ENCODE measurements around the gene SLC34A2. TPM values are rescaled to one million over a fixed set of nuclear protein-coding genes. Genes with fewer than 3 reads are reported as not detected.
"Not testable (repeated sequence)": the region's sequence is repeated elsewhere in the genome, so short reads cannot be mapped to it uniquely, and the experiment has no call there.

SLC34A2 gene
- total RNA-seq, 8 experiments from 2014 or later: 0.05 to 0.66 (median 0.10) TPM

GRCh38 chr4:25637581-25638220 is 17.9 kb upstream of the SLC34A2 start:
- ATAC-seq (replicated peaks in 6 of 8): no peak
- H3K4me1 ChIP-seq (replicated peaks in 1 of 2): no peaks in the 10 kb centered on the region
- in situ Hi-C loops (cut with MboI; ENCODE audit: low pct_unique_long_range_greater_than_20kb in 2 of 9, low sequenced_read_pairs in 9 of 9, unreplicated experiment in 9 of 9): no loop called here
- H3K4me3 ChIP-seq: no peak overlapping the region
- no peak overlapping the region for H3K27ac ChIP-seq
- 40 to 100% (median 90%) methylated on average over 1 to 6 of the region's 10 CpGs; no CpG with 5 or more reads in 1 of the 10 experiments for WGBS, 10 experiments

- no peak overlapping the region for H3K27ac ChIP-seq
- no peaks in the 10 kb centered on the region for H3K4me1 ChIP-seq (replicated peaks in 1 of 2)
- no peak for ATAC-seq (replicated peaks in 6 of 8)
- H3K4me3 ChIP-seq: no peak overlapping the region
- 36 to 100% (median 92%) methylated on average over 1 to 4 of the region's 4 CpGs; no CpG with 5 or more reads in 2 of the 10 experiments for WGBS, 10 experiments
- in situ Hi-C loops (cut with MboI; ENCODE audit: low pct_unique_long_range_greater_than_20kb in 2 of 9, low sequenced_read_pairs in 9 of 9, unreplicated experiment in 9 of 9): no loop called here
Observed at GRCh38 chr4:25638221-25638601, 17.4 kb upstream of the SLC34A2 start.

GRCh38 chr4:25638806-25639205 is 16.8 kb upstream of the SLC34A2 start:
- no peak for ATAC-seq (replicated peaks in 6 of 8)
- no peak overlapping the region for H3K27ac ChIP-seq
- H3K4me1 ChIP-seq (replicated peaks in 1 of 2): no peaks in the 10 kb centered on the region
- H3K4me3 ChIP-seq: no peak overlapping the region
- in situ Hi-C loops (cut with MboI; ENCODE audit: low pct_unique_long_range_greater_than_20kb in 2 of 9, low sequenced_read_pairs in 9 of 9, unreplicated experiment in 9 of 9): no loop called here
- 12 to 100% (median 51%) methylated on average over 2 to 4 of the region's 4 CpGs; no CpG with 5 or more reads in 5 of the 10 experiments for WGBS, 10 experiments

- in situ Hi-C loops (cut with MboI; ENCODE audit: low pct_unique_long_range_greater_than_20kb in 2 of 9, low sequenced_read_pairs in 9 of 9, unreplicated experiment in 9 of 9): no loop called here
- 61 to 100% (median 98%) methylated on average over 1 to 5 of the region's 6 CpGs; no CpG with 5 or more reads in 3 of the 10 experiments for WGBS, 10 experiments
- no peak for ATAC-seq (replicated peaks in 6 of 8)
- Histone ChIP-seq H3K27ac (no peak overlapping the region), H3K4me3 (no peak overlapping the region), H3K4me1 (replicated peaks in 1 of 2) (no peaks in the 10 kb centered on the region)
Observed at GRCh38 chr4:25650311-25650710, 5.3 kb upstream of the SLC34A2 start.

GRCh38 chr4:25651682-25652081 is 4.0 kb upstream of the SLC34A2 start:
- ATAC-seq (replicated peaks in 6 of 8): peak in 4 of 8 experiments; percentile 20 to 65 (median 40)
- 3 to 100% (median 69%) methylated on average over 1 to 5 of the region's 5 CpGs for WGBS, 10 experiments

GRCh38 chr4:25654031-25654970 is 1.4 kb upstream of the SLC34A2 start:
- Histone ChIP-seq H3K4me1 (replicated peaks in 1 of 2) (no peaks in the 10 kb centered on the region), H3K27ac (no peak overlapping the region), H3K4me3 (no peak overlapping the region)
- 51 to 100% (median 79%) methylated on average over 1 to 13 of the region's 17 CpGs; no CpG with 5 or more reads in 1 of the 10 experiments for WGBS, 10 experiments
- in situ Hi-C loops (cut with MboI; ENCODE audit: low pct_unique_long_range_greater_than_20kb in 2 of 9, low sequenced_read_pairs in 9 of 9, unreplicated experiment in 9 of 9): no loop called here
- peak in 1 of 8 experiments; percentile 28 for ATAC-seq (replicated peaks in 6 of 8)

More at GRCh38 chr4:25651682-25652081, 4.0 kb upstream of the SLC34A2 start:
- no peaks in the 10 kb centered on the region for H3K4me1 ChIP-seq (replicated peaks in 1 of 2)
- in situ Hi-C loops (cut with MboI; ENCODE audit: low pct_unique_long_range_greater_than_20kb in 2 of 9, low sequenced_read_pairs in 9 of 9, unreplicated experiment in 9 of 9): no loop called here
- no peak overlapping the region for H3K4me3 ChIP-seq
- no peak overlapping the region for H3K27ac ChIP-seq

GRCh38 chr4:25656031-25656430 is 380 bp downstream of the SLC34A2 start:
- H3K27ac ChIP-seq: no peak overlapping the region
- in situ Hi-C loops (cut with MboI; ENCODE audit: low pct_unique_long_range_greater_than_20kb in 2 of 9, low sequenced_read_pairs in 9 of 9, unreplicated experiment in 9 of 9): no loop called here
- H3K4me1 ChIP-seq (replicated peaks in 1 of 2): no peaks in the 10 kb centered on the region
- 42 to 80% (median 53%) methylated on average over 1 to 7 of the region's 8 CpGs; no CpG with 5 or more reads in 2 of the 10 experiments for WGBS, 10 experiments
- ATAC-seq (replicated peaks in 6 of 8): no peak
- H3K4me3 ChIP-seq: peak overlapping the region in 1 of 5 donors; percentile 13

- Histone ChIP-seq H3K27ac (no peak overlapping the region), H3K4me1 (replicated peaks in 1 of 2) (no peaks in the 10 kb centered on the region), H3K4me3 (no peak overlapping the region)
- 0 to 82% (median 40%) methylated on average over 1 to 2 of the region's 3 CpGs; no CpG with 5 or more reads in 6 of the 10 experiments for WGBS, 10 experiments
- in situ Hi-C loops (cut with MboI; ENCODE audit: low pct_unique_long_range_greater_than_20kb in 2 of 9, low sequenced_read_pairs in 9 of 9, unreplicated experiment in 9 of 9): no loop called here
- ATAC-seq (replicated peaks in 6 of 8): no peak
Observed at GRCh38 chr4:25658357-25658771, 2.7 kb downstream of the SLC34A2 start.

- in situ Hi-C loops (cut with MboI; ENCODE audit: low pct_unique_long_range_greater_than_20kb in 2 of 9, low sequenced_read_pairs in 9 of 9, unreplicated experiment in 9 of 9): no loop called here
- no peak for ATAC-seq (replicated peaks in 6 of 8)
- Histone ChIP-seq H3K4me1 (replicated peaks in 1 of 2) (no peaks in the 10 kb centered on the region), H3K27ac (no peak overlapping the region), H3K4me3 (no peak overlapping the region)
- WGBS, 10 experiments: 0 to 100% (median 100%) methylated on average over 1 of the region's 3 CpGs; no CpG with 5 or more reads in 7 of the 10 experiments
Observed at GRCh38 chr4:25658777-25659176, 3.1 kb downstream of the SLC34A2 start.

- ATAC-seq (replicated peaks in 6 of 8): not testable (repeated sequence)
Observed at GRCh38 chr4:25661441-25661840, 5.8 kb downstream of the SLC34A2 start.

GRCh38 chr4:25662306-25662705 is 6.7 kb downstream of the SLC34A2 start:
- in situ Hi-C loops (cut with MboI; ENCODE audit: low pct_unique_long_range_greater_than_20kb in 2 of 9, low sequenced_read_pairs in 9 of 9, unreplicated experiment in 9 of 9): no loop called here
- Histone ChIP-seq H3K4me3 (no peak overlapping the region), H3K4me1 (replicated peaks in 1 of 2) (no peaks in the 10 kb centered on the region), H3K27ac (no peak overlapping the region)
- no peak for ATAC-seq (replicated peaks in 6 of 8)
- 45 to 100% (median 94%) methylated on average over 1 to 9 of the region's 10 CpGs; no CpG with 5 or more reads in 2 of the 10 experiments for WGBS, 10 experiments

More at GRCh38 chr4:25661441-25661840, 5.8 kb downstream of the SLC34A2 start:
- in situ Hi-C loops (cut with MboI; ENCODE audit: low pct_unique_long_range_greater_than_20kb in 2 of 9, low sequenced_read_pairs in 9 of 9, unreplicated experiment in 9 of 9); H3K4me1 ChIP-seq (replicated peaks in 1 of 2); H3K4me3 ChIP-seq; H3K27ac ChIP-seq: not testable (repeated sequence)
- 0 to 100% (median 25%) methylated on average over 1 to 3 of the region's 4 CpGs; no CpG with 5 or more reads in 4 of the 10 experiments for WGBS, 10 experiments

- Histone ChIP-seq H3K4me1 (replicated peaks in 1 of 2) (no peaks in the 10 kb centered on the region), H3K27ac (no peak overlapping the region), H3K4me3 (no peak overlapping the region)
- 0 to 52% (median 24%) methylated on average over 1 to 5 of the region's 8 CpGs; no CpG with 5 or more reads in 2 of the 10 experiments for WGBS, 10 experiments
- ATAC-seq (replicated peaks in 6 of 8): peak in 4 of 8 experiments; percentile 34 to 62 (median 50)
- in situ Hi-C loops (cut with MboI; ENCODE audit: low pct_unique_long_range_greater_than_20kb in 2 of 9, low sequenced_read_pairs in 9 of 9, unreplicated experiment in 9 of 9): no loop called here
Observed at GRCh38 chr4:25663781-25664180, 8.1 kb downstream of the SLC34A2 start.

- H3K4me3 ChIP-seq: no peak overlapping the region
- H3K27ac ChIP-seq: no peak overlapping the region
- WGBS, 10 experiments: 14 to 94% (median 86%) methylated on average over 1 to 8 of the region's 9 CpGs; no CpG with 5 or more reads in 3 of the 10 experiments
- no peak for ATAC-seq (replicated peaks in 6 of 8)
- in situ Hi-C loops (cut with MboI; ENCODE audit: low pct_unique_long_range_greater_than_20kb in 2 of 9, low sequenced_read_pairs in 9 of 9, unreplicated experiment in 9 of 9): no loop called here
- H3K4me1 ChIP-seq (replicated peaks in 1 of 2): no peaks in the 10 kb centered on the region
Observed at GRCh38 chr4:25666031-25666630, 10.5 kb downstream of the SLC34A2 start.
